Measurements from ENCODE around the gene DENND1A. TPM values are rescaled to one million over a fixed set of nuclear protein-coding genes. Genes with fewer than 3 reads are reported as not detected.

DENND1A gene
- total RNA-seq, 4 donors from 2014 or later: 19.2 to 26.9 (median 24.0) TPM

- Histone ChIP-seq H3K36me3 (peaks cover 0 to 14% (median 6%) of the 10 kb centered on the region in 4 donors), H3K27ac (replicated peaks in 1 of 4) (no peak overlapping the region), H3K4me1 (no peaks in the 10 kb centered on the region), H3K4me3 (no peak overlapping the region), H3K27me3 (no peaks in the 10 kb centered on the region), H3K9me3 (no peaks in the 10 kb centered on the region)
- DNase-seq (ENCODE audit: extremely low spot score): no peak
- intact Hi-C loops (cut with DNase I): no loop called here
- TF ChIP-seq POLR2A (IDR thresholded peaks at IDR 0.05; ENCODE audit: low read depth) (no peak), POLR2AphosphoS5 (IDR thresholded peaks at IDR 0.05) (no peak), EP300 (IDR thresholded peaks at IDR 0.05) (no peak)
- TF ChIP-seq, protein P1, sequence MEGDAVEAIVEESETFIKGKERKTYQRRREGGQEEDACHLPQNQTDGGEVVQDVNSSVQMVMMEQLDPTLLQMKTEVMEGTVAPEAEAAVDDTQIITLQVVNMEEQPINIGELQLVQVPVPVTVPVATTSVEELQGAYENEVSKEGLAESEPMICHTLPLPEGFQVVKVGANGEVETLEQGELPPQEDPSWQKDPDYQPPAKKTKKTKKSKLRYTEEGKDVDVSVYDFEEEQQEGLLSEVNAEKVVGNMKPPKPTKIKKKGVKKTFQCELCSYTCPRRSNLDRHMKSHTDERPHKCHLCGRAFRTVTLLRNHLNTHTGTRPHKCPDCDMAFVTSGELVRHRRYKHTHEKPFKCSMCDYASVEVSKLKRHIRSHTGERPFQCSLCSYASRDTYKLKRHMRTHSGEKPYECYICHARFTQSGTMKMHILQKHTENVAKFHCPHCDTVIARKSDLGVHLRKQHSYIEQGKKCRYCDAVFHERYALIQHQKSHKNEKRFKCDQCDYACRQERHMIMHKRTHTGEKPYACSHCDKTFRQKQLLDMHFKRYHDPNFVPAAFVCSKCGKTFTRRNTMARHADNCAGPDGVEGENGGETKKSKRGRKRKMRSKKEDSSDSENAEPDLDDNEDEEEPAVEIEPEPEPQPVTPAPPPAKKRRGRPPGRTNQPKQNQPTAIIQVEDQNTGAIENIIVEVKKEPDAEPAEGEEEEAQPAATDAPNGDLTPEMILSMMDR (IDR thresholded peaks at IDR 0.05): no peak
- 98% methylated on average over 9 of the region's 9 CpGs for WGBS
Observed at GRCh38 chr9:123655681-123656423, 274.1 kb downstream of the DENND1A start.

DNA sequence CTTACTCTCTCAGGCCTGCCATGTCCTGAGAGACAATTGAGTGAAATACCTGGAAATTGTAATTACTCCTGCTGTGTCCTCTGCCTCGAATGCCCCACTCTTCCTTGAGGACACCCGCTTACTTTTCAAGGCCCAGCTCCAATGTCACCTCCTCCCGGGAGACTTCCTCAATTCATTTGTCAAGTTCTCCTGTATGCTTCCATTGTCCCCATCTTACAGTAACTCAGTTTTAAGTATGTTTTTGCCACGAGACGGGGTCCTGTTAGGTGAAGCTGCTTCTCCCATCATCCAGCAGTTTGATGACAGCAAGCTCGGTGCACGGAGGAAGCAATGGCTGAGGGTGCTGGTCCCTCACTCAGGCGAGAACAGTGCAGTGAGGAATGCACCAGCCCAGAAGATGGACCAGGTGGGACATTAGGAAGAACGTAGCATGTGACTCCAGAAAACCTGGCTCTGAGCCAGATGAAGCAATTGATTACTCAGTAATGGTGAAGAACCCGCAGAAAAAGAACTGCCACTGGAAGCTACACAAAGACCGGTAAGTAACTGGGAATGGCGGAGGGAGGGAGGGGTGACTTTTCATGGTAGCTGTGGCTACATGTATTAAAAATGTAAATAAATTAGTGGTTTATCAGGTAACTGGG, 274.8 kb downstream of the DENND1A start:
- Histone ChIP-seq H3K9me3 (no peaks in the 10 kb centered on the region), H3K4me1 (no peaks in the 10 kb centered on the region), H3K27me3 (no peaks in the 10 kb centered on the region), H3K27ac (replicated peaks in 1 of 4) (no peak overlapping the region), H3K36me3 (peaks cover 0 to 14% (median 6%) of the 10 kb centered on the region in 4 donors), H3K4me3 (no peak overlapping the region)
- intact Hi-C loops (cut with DNase I): no loop called here
- no peak for DNase-seq (ENCODE audit: extremely low spot score)
- TF ChIP-seq POLR2A (IDR thresholded peaks at IDR 0.05; ENCODE audit: low read depth) (no peak), EP300 (IDR thresholded peaks at IDR 0.05) (no peak), POLR2AphosphoS5 (IDR thresholded peaks at IDR 0.05) (no peak)
- TF ChIP-seq, protein P1 (IDR thresholded peaks at IDR 0.05): no peak
- 95% methylated on average over 12 of the region's 12 CpGs for WGBS

DNA sequence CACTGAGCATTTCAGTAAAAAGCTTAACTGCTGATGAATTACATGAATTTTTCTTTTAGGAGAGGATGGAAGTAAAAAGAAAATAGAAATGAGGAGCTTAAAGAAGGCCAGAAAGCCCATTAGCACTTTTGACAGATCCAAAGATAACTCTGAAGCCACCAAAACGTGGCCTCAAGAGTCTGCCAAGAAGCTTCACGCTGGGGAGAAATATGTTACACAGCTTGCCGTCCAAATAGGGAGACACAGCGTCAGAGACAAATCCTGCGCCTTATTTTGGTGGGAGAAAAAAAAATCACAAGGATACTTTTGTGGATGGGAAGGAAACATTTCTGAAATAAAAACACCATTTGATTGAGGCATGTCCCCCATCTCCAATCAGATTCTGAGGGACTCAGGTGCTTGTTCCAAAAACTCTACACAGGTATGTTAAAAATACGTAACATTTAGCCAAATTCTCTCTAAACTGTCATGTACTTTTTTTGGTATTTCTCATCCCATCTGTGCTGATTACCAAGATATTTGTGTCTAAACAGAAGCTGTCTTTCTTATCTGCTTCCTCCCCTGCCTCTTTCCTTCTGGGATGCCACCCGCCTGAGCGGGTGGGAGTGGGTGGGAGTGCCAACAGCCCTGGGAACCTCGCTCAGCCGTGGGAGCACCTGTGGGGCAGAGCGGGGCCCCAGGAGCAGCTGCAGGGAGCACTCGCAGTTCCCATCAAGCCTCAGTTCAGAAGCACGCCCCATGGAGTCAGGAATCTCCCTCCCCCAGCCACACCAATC, 275.5 kb downstream of the DENND1A start:
- Histone ChIP-seq H3K4me1 (no peaks in the 10 kb centered on the region), H3K9me3 (no peaks in the 10 kb centered on the region), H3K27me3 (no peaks in the 10 kb centered on the region), H3K36me3 (peaks cover 0 to 14% (median 6%) of the 10 kb centered on the region in 4 donors), H3K4me3 (no peak overlapping the region), H3K27ac (replicated peaks in 1 of 4) (no peak overlapping the region)
- no peak for DNase-seq (ENCODE audit: extremely low spot score)
- TF ChIP-seq POLR2A (IDR thresholded peaks at IDR 0.05; ENCODE audit: low read depth) (no peak), EP300 (IDR thresholded peaks at IDR 0.05) (no peak), POLR2AphosphoS5 (IDR thresholded peaks at IDR 0.05) (no peak)
- TF ChIP-seq, protein P1 (IDR thresholded peaks at IDR 0.05): no peak
- intact Hi-C loops (cut with DNase I): no loop called here
- WGBS: 84% methylated on average over 11 of the region's 13 CpGs

DNA sequence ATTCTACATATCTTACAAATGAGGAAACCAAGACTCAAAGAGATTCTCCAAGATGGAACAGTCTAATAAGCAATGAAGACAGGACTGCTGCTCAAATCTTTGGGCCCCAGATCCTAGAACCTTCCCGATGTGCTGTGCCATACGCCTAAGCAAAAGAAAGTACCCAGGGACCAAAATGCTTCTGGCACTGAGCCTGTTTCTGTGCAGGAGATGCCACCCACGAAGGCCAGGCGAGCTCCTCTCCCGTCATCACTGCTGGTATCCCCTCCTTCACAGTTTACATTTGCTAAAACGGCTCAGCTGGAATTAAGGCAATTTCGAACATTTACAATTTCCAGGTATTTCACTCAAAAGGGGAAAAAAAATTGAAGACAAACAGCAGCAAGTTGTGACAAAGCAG, 277.5 kb downstream of the DENND1A start:
- peaks cover 0 to 14% (median 7%) of the 10 kb centered on the region in 4 donors for H3K36me3 ChIP-seq
- no peak overlapping the region for H3K27ac ChIP-seq (replicated peaks in 1 of 4)
- intact Hi-C loops (cut with DNase I): no loop called here
- DNase-seq (ENCODE audit: extremely low spot score): no peak
- 85% methylated on average over 7 of the region's 7 CpGs for WGBS
- no peaks in the 10 kb centered on the region for H3K9me3 ChIP-seq
- no peak for TF ChIP-seq POLR2AphosphoS5 (IDR thresholded peaks at IDR 0.05)
- TF ChIP-seq POLR2A (IDR thresholded peaks at IDR 0.05; ENCODE audit: low read depth): no peak
- TF ChIP-seq, protein P1 (IDR thresholded peaks at IDR 0.05): no peak
- no peak for TF ChIP-seq EP300 (IDR thresholded peaks at IDR 0.05)
- H3K27me3 ChIP-seq: no peaks in the 10 kb centered on the region
- H3K4me3 ChIP-seq: no peak overlapping the region
- H3K4me1 ChIP-seq: no peaks in the 10 kb centered on the region
